ENCODE data around the gene ANKS1B.

The ANKS1B gene

GRCh38 chr12:99493197-99493596 is 491.5 kb downstream of the ANKS1B start:
- no peak for TF ChIP-seq CTCF (IDR thresholded peaks at IDR 0.05; ENCODE audit: control extremely low read depth, extremely low read depth, low read depth, missing control alignments)
- ChIA-PET POLR2A (no interaction called here), CTCF (no interaction called here)
- DNase-seq (ENCODE audit: extremely low spot score) = no peak

- no peak for TF ChIP-seq CTCF (IDR thresholded peaks at IDR 0.05; ENCODE audit: control extremely low read depth, extremely low read depth, low read depth, missing control alignments)
- no peak for DNase-seq (ENCODE audit: extremely low spot score)
- POLR2A ChIA-PET = no interaction called here
- CTCF ChIA-PET = no interaction called here
Measured at GRCh38 chr12:99486277-99486676, 498.5 kb downstream of the ANKS1B start.

- CTCF ChIA-PET = interaction anchor here (0.6 kb wide), 1 partner anchor 8 kb away, joined by 3 read pairs; no protein-coding TSS in a partner anchor
- POLR2A ChIA-PET = no interaction called here
- TF ChIP-seq CTCF (IDR thresholded peaks at IDR 0.05; ENCODE audit: control extremely low read depth, extremely low read depth, low read depth, missing control alignments) = no peak
- DNase-seq (ENCODE audit: extremely low spot score) = no peak
Measured at GRCh38 chr12:99479149-99479548, 505.6 kb downstream of the ANKS1B start.

- TF ChIP-seq CTCF (IDR thresholded peaks at IDR 0.05; ENCODE audit: control extremely low read depth, extremely low read depth, low read depth, missing control alignments) = no peak
- CTCF ChIA-PET = interaction anchor here (1.1 to 1.8 kb wide), 2 partner anchors 8 to 26 kb away, joined by 3 read pairs; no protein-coding TSS in a partner anchor
- POLR2A ChIA-PET = no interaction called here
- no peak for DNase-seq (ENCODE audit: extremely low spot score)
Measured at GRCh38 chr12:99476956-99477355, 507.8 kb downstream of the ANKS1B start.

- POLR2A ChIA-PET = no interaction called here
- CTCF ChIA-PET = no interaction called here
- DNase-seq (ENCODE audit: extremely low spot score) = no peak
- no peak for TF ChIP-seq CTCF (IDR thresholded peaks at IDR 0.05; ENCODE audit: control extremely low read depth, extremely low read depth, low read depth, missing control alignments)
Measured at GRCh38 chr12:99455350-99456035, 529.2 kb downstream of the ANKS1B start.

- no peak for DNase-seq (ENCODE audit: extremely low spot score)
- CTCF ChIA-PET = no interaction called here
- no peak for TF ChIP-seq CTCF (IDR thresholded peaks at IDR 0.05; ENCODE audit: control extremely low read depth, extremely low read depth, low read depth, missing control alignments)
- POLR2A ChIA-PET = no interaction called here
Measured at GRCh38 chr12:99454539-99455172, 530.1 kb downstream of the ANKS1B start.

Measured in GM10248 (cell line).